ENCODE results near the gene MTTP.

The MTTP gene

DNA sequence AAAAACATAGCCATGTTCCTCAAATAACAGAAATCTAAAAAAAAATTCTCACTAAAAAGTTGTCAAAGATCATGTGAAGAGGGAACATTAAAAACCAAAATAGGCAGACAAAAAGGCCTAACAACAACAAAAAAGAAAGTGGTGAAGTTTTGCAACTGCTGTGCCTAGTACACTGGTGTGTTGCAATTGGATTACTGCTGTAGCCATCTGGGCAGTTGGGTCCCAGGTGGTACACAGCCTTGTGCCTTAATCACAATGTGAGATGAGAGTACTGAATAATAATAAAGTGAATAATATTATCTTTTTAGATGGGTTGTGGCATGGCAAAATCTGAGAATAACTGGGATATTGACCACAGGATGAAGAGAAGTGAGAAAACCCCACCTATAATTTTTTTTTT is 71.0 kb downstream of the MTTP start:
- Histone ChIP-seq H3K36me3 (no peaks in the 10 kb centered on the region), H3K27ac (no peak overlapping the region), H3K4me3 (ENCODE audit: low read depth in 1 of 2, low read length in 1 of 2) (no peak overlapping the region), H3K4me1 (ENCODE audit: control insufficient read depth in 1 of 2, insufficient read depth in 1 of 2, low read depth in 1 of 2, low read length in 1 of 2) (no peaks in the 10 kb centered on the region), H3K27me3 (no peaks in the 10 kb centered on the region), H3K9me3 (no peaks in the 10 kb centered on the region)
- TF ChIP-seq, protein P1, sequence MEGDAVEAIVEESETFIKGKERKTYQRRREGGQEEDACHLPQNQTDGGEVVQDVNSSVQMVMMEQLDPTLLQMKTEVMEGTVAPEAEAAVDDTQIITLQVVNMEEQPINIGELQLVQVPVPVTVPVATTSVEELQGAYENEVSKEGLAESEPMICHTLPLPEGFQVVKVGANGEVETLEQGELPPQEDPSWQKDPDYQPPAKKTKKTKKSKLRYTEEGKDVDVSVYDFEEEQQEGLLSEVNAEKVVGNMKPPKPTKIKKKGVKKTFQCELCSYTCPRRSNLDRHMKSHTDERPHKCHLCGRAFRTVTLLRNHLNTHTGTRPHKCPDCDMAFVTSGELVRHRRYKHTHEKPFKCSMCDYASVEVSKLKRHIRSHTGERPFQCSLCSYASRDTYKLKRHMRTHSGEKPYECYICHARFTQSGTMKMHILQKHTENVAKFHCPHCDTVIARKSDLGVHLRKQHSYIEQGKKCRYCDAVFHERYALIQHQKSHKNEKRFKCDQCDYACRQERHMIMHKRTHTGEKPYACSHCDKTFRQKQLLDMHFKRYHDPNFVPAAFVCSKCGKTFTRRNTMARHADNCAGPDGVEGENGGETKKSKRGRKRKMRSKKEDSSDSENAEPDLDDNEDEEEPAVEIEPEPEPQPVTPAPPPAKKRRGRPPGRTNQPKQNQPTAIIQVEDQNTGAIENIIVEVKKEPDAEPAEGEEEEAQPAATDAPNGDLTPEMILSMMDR (IDR thresholded peaks at IDR 0.05) = no peak

DNA sequence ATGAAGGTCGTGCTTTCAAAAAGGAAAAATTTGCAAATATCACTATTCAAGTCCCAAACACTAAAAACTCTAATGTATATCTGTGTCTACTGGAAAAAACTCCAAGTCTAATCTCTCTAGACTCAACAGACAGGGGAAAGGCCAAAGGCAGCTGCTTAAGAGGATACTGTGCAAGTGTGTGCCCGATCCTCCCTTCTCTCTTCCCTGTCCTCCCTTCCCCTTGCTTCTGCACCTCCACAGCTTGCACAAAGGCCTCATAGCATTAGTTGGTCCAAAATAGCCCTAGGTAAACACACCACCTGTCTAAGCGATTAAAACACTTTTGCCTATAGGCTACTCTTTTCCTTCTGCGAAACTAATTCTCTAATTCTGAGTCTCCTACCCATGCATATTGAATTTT is 72.4 kb downstream of the MTTP start:
- Histone ChIP-seq H3K4me3 (ENCODE audit: low read depth in 1 of 2, low read length in 1 of 2) (no peak overlapping the region), H3K9me3 (no peaks in the 10 kb centered on the region), H3K4me1 (ENCODE audit: control insufficient read depth in 1 of 2, insufficient read depth in 1 of 2, low read depth in 1 of 2, low read length in 1 of 2) (no peaks in the 10 kb centered on the region), H3K27ac (no peak overlapping the region), H3K36me3 (no peaks in the 10 kb centered on the region), H3K27me3 (no peaks in the 10 kb centered on the region)
- TF ChIP-seq, protein P1 (IDR thresholded peaks at IDR 0.05) = no peak

DNA sequence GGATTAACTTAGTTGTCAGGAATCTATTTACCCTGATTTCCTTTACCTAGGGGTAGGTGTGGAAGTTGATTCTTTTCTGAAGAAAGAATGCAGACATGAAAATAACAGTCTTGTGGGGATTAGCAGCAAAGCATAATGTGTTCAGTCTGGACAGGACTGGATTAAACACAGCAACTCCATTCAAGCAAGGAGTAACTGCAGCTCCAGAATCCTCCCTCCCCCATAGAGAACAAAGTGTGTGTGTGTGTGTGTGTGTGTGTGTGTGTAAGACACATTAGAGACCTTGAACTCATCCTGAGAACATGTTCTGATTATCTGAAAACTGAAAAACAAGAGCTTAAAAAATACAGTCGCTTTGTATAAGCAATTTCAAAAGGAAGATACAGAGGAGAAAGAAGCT is 73.7 kb downstream of the MTTP start:
- no peaks in the 10 kb centered on the region for H3K27me3 ChIP-seq
- TF ChIP-seq, protein P1 (IDR thresholded peaks at IDR 0.05) = no peak
- H3K27ac ChIP-seq = no peak overlapping the region
- no peaks in the 10 kb centered on the region for H3K9me3 ChIP-seq
- H3K36me3 ChIP-seq = no peaks in the 10 kb centered on the region
- no peak overlapping the region for H3K4me3 ChIP-seq (ENCODE audit: low read depth in 1 of 2, low read length in 1 of 2)
- H3K4me1 ChIP-seq (ENCODE audit: control insufficient read depth in 1 of 2, insufficient read depth in 1 of 2, low read depth in 1 of 2, low read length in 1 of 2) = no peaks in the 10 kb centered on the region

DNA sequence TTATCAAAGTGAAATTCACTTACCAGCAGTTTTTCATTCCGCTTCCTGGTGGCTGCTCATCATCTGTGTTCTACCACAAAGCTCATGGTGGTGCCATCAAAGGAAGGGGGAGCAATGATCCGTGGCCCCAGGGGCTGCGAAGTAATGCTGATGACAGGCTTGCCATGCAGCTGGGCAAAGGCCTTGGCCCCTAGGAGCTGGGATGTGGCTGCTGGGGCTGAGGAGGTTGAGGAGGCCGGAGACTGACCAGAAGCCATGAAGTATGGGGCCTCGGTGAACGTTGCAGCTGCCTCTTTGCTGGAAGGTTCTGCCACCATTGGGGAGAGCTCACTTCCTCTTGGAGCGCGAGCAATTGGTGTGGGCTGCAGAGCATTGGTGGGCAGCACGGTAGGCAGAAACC is 74.6 kb downstream of the MTTP start:
- TF ChIP-seq, protein P1 (IDR thresholded peaks at IDR 0.05) = no peak
- Histone ChIP-seq H3K9me3 (no peaks in the 10 kb centered on the region), H3K4me3 (ENCODE audit: low read depth in 1 of 2, low read length in 1 of 2) (no peak overlapping the region), H3K27ac (no peak overlapping the region), H3K4me1 (ENCODE audit: control insufficient read depth in 1 of 2, insufficient read depth in 1 of 2, low read depth in 1 of 2, low read length in 1 of 2) (no peaks in the 10 kb centered on the region), H3K36me3 (no peaks in the 10 kb centered on the region), H3K27me3 (no peaks in the 10 kb centered on the region)

DNA sequence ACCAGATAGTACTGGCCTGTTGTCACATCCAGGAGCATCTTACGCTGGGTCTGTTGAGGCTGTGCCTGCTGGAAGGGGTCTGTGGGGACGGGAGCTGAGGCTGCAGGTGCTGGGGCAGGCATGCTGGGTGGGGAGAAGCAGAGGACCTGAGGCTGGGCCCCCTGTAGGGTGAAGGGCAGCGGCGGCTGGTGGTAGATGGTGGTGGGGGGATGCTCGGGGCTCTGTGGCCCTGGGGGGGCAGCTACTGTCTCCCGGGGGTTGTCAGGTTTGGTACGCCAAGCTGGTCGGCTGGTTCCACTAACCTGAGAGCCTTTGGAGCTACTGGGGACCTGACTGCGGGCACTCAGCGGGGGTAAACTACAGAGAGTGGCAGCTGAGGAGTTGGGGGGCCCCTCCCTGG is 75.2 kb downstream of the MTTP start:
- no peaks in the 10 kb centered on the region for H3K27me3 ChIP-seq
- no peaks in the 10 kb centered on the region for H3K4me1 ChIP-seq (ENCODE audit: control insufficient read depth in 1 of 2, insufficient read depth in 1 of 2, low read depth in 1 of 2, low read length in 1 of 2)
- no peak overlapping the region for H3K27ac ChIP-seq
- no peak overlapping the region for H3K4me3 ChIP-seq (ENCODE audit: low read depth in 1 of 2, low read length in 1 of 2)
- H3K9me3 ChIP-seq = no peaks in the 10 kb centered on the region
- TF ChIP-seq, protein P1 (IDR thresholded peaks at IDR 0.05) = no peak
- no peaks in the 10 kb centered on the region for H3K36me3 ChIP-seq

Measured in neutrophil (primary cell).